Left lung (tissue), 10 donors: ENCODE measurements around the gene MYBPC2. TPM values are rescaled to one million over a fixed set of nuclear protein-coding genes. Genes with fewer than 3 reads are reported as not detected.

Experiments
- ATAC-seq: fragments of 200-7000 bp; cut with Tn5 transposase; one replicate; pipeline ENCODE4 v1.9.1; 2020; ENCODE audit warnings: moderate library complexity
- DNase-seq, 4 donors: peaks; one replicate each; pipeline ENCODE4 v3.0.0-alpha.2; 2013 to 2020
- H3K27ac ChIP-seq, 2 donors: fragments of 200-600 bp; sonication (generic) in 1 of 2; one replicate each; pipeline versions ENCODE4 v1.5.0 to v1.8.0; 2020 to 2021
- H3K27me3 ChIP-seq, 2 donors: fragments of 200-600 bp; sonication (generic) in 1 of 2; one replicate each; pipeline versions ENCODE4 v1.5.0 to v1.8.0; 2020 to 2021
- H3K36me3 ChIP-seq, 2 donors: fragments of 200-600 bp; sonication (generic) in 1 of 2; one replicate each; pipeline versions ENCODE4 v1.5.0 to v1.8.0; 2020 to 2021
- H3K4me1 ChIP-seq, 2 donors: fragments of 200-600 bp; one replicate each; pipeline ENCODE4 v1.8.0; 2021
- H3K4me3 ChIP-seq, 2 donors: fragments of 200-600 bp; sonication (generic) in 1 of 2; one replicate each; pipeline versions ENCODE4 v1.5.0 to v1.8.0; 2020 to 2021; ENCODE audit warnings: mild to moderate bottlenecking in 1 of 2
- H3K9me3 ChIP-seq, 2 donors: fragments of 200-600 bp; sonication (generic) in 1 of 2; one replicate each; pipeline versions ENCODE4 v1.5.0 to v1.8.0; 2020 to 2021
- CTCF ChIP-seq, 2 donors: fragments of 200-600 bp; sonication (generic) in 1 of 2; IDR thresholded peaks; one replicate each; pipeline versions ENCODE4 v1.5.0 to v1.8.0; 2021; ENCODE audit warnings: antibody characterized with exemption in 2 of 2
- intact Hi-C, 2 donors: fragments of 100-400 bp; cut with DNase I; formaldehyde crosslinking; loops; one replicate each; pipeline versions ENCODE4 v1.11.2 to v1.14.2; 2022
- polyA plus RNA-seq, 6 donors: library from polyadenylated mRNA; unstranded; fragments of 120-200 nt; gene quantifications; one replicate each; pipeline ENCODE4 v1.2.1, GENCODE V29; 2013; ENCODE audit not compliant: insufficient read length in 6 of 6
- total RNA-seq, 2 donors: library from RNA; stranded (reverse); fragmentation: NEBNext Ultra II Directional; extraction: Animal tissue kit (Norgen Biotek cat#: 25700); gene quantifications; one replicate each; pipeline ENCODE4 v1.2.1, GENCODE V29; 2021
- donor health status: DM: no; HTN: yes; CAD: no.
- donor health status: DM: no; HTN: no; CAD: no.

The MYBPC2 gene
- total and polyA plus RNA-seq, 8 donors, result 0.06 to 0.70 (median 0.21) TPM; not detected in 2

- intact Hi-C loops, result no loop called here
- peak in 1 of 4 donors; percentile 21 for DNase-seq
- no peaks in the 10 kb centered on the region for H3K36me3 ChIP-seq
- H3K27me3 ChIP-seq, result peaks cover 0 to 42% of the 10 kb centered on the region in 2 donors
- ATAC-seq, result no peak
- TF ChIP-seq CTCF (IDR thresholded peaks at IDR 0.05), result no peak
- peak overlapping the region; percentile 40 to 65 for H3K27ac ChIP-seq
- H3K9me3 ChIP-seq, result no peaks in the 10 kb centered on the region
- H3K4me1 ChIP-seq, result peaks cover 5 to 21% of the 10 kb centered on the region in 2 donors
- peak overlapping the region; percentile 55 to 66 for H3K4me3 ChIP-seq
Measured at GRCh38 chr19:50430888-50431342, 1.8 kb upstream of the MYBPC2 start.

GRCh38 chr19:50431343-50432220 is 1.1 kb upstream of the MYBPC2 start:
- Histone ChIP-seq H3K27me3 (peaks cover 0 to 42% of the 10 kb centered on the region in 2 donors), H3K4me3 (peak overlapping the region; percentile 55 to 66), H3K36me3 (no peaks in the 10 kb centered on the region), H3K9me3 (no peaks in the 10 kb centered on the region), H3K27ac (peak overlapping the region; percentile 40 to 65), H3K4me1 (peaks cover 5 to 21% of the 10 kb centered on the region in 2 donors)
- no peak for TF ChIP-seq CTCF (IDR thresholded peaks at IDR 0.05)
- ATAC-seq (peak; percentile 91), DNase-seq (peak; percentile 89 to 93 (median 90))
- intact Hi-C loops, result no loop called here

- Histone ChIP-seq H3K4me3 (no peak overlapping the region), H3K36me3 (no peaks in the 10 kb centered on the region), H3K9me3 (no peaks in the 10 kb centered on the region), H3K4me1 (peaks cover 5 to 15% of the 10 kb centered on the region in 2 donors), H3K27ac (no peak overlapping the region), H3K27me3 (peaks cover 0 to 31% of the 10 kb centered on the region in 2 donors)
- no peak for DNase-seq
- TF ChIP-seq CTCF (IDR thresholded peaks at IDR 0.05), result no peak
- no peak for ATAC-seq
- intact Hi-C loops, result no loop called here
Measured at GRCh38 chr19:50433201-50434180, 799 bp downstream of the MYBPC2 start.

GRCh38 chr19:50434525-50434924 is 1.8 kb downstream of the MYBPC2 start:
- no peaks in the 10 kb centered on the region for H3K9me3 ChIP-seq
- H3K27ac ChIP-seq, result no peak overlapping the region
- intact Hi-C loops, result no loop called here
- DNase-seq (peak in 1 of 4 donors; percentile 61), ATAC-seq (no peak)
- H3K4me1 ChIP-seq, result peaks cover 5 to 15% of the 10 kb centered on the region in 2 donors
- H3K27me3 ChIP-seq, result peaks cover 0 to 31% of the 10 kb centered on the region in 2 donors
- TF ChIP-seq CTCF (IDR thresholded peaks at IDR 0.05), result no peak
- no peak overlapping the region for H3K4me3 ChIP-seq
- no peaks in the 10 kb centered on the region for H3K36me3 ChIP-seq
